Neural cell (in vitro differentiated cells): ENCODE results near the gene CREM. TPM values are rescaled to one million over a fixed set of nuclear protein-coding genes. Genes with fewer than 3 reads are reported as not detected.

Source experiments
- H2AFZ ChIP-seq: fragments of 200-600, 300-800 bp; sonication (generic), shearing (Covaris generic); 2 replicates; pipeline ENCODE4 v1.6.0; 2014; ENCODE audit warnings: low read depth, mild to moderate bottlenecking, antibody characterized with exemption, low read length, moderate library complexity
- H3F3A ChIP-seq: fragments of 200-600 bp; shearing (Covaris generic); 2 replicates; pipeline ENCODE4 v1.6.1; 2016; ENCODE audit warnings: mild to moderate bottlenecking, moderate library complexity, mixed read lengths, antibody characterized with exemption, low read length; ENCODE audit not compliant: insufficient read depth, poor library complexity, severe bottlenecking
- H3K27ac ChIP-seq: fragments of 200-600, 300-800 bp; sonication (generic), shearing (Covaris generic); 2 replicates; pipeline ENCODE4 v1.5.1; 2014; ENCODE audit warnings: mild to moderate bottlenecking, low read length, moderate library complexity
- H3K27me3 ChIP-seq: fragments of 300-800, 200-600 bp; sonication (generic), shearing (Covaris generic); 2 replicates; pipeline ENCODE4 v1.6.0; 2014; ENCODE audit warnings: mild to moderate bottlenecking, low read depth, low read length, moderate library complexity; ENCODE audit not compliant: insufficient read depth
- H3K36me3 ChIP-seq: fragments of 300-800, 200-600 bp; sonication (generic), shearing (Covaris generic); 2 replicates; pipeline ENCODE4 v1.5.1; 2014; ENCODE audit warnings: mild to moderate bottlenecking, antibody characterized with exemption, low read length, moderate library complexity; ENCODE audit not compliant: insufficient read depth
- H3K4me2 ChIP-seq: fragments of 300-800, 200-600 bp; sonication (generic), shearing (Covaris generic); 2 replicates; pipeline ENCODE4 v1.6.0; 2014; ENCODE audit warnings: mild to moderate bottlenecking, low read length
- H3K4me3 ChIP-seq: fragments of 300-800, 200-600 bp; sonication (generic), shearing (Covaris generic); 2 replicates; pipeline ENCODE4 v1.5.1; 2014; ENCODE audit warnings: mild to moderate bottlenecking, low read length, moderate library complexity
- H3K79me2 ChIP-seq: fragments of 200-600 bp; shearing (Covaris generic); replicated peaks from 2 replicates; pipeline ENCODE4 v1.6.0; 2014; ENCODE audit warnings: mild to moderate bottlenecking, low read length, moderate library complexity; ENCODE audit not compliant: insufficient read depth
- H3K9ac ChIP-seq: fragments of 300-800, 200-600 bp; sonication (generic), shearing (Covaris generic); 2 replicates; pipeline ENCODE4 v1.6.1; 2016; ENCODE audit warnings: mild to moderate bottlenecking, low read length, mixed read lengths
- H3K9me2 ChIP-seq: fragments of 200-600 bp; shearing (Covaris generic); 2 replicates; pipeline ENCODE4 v1.6.1; 2016; ENCODE audit warnings: mild to moderate bottlenecking, low read length, mixed read lengths; ENCODE audit not compliant: insufficient read depth
- H3K9me3 ChIP-seq: fragments of 200-600, 300-800 bp; sonication (generic), shearing (Covaris generic); 2 replicates; pipeline ENCODE4 v1.6.1; 2016; ENCODE audit warnings: mild to moderate bottlenecking, mixed run types, low read length, moderate library complexity, mixed read lengths
- H4K20me1 ChIP-seq: fragments of 200-600 bp; shearing (Covaris generic); 2 replicates; pipeline ENCODE4 v1.6.1; 2016; ENCODE audit warnings: mild to moderate bottlenecking, mixed run types; ENCODE audit not compliant: insufficient read depth
- EP300 ChIP-seq: fragments of 450-650 bp; conservative IDR thresholded peaks from 2 replicates; pipeline ENCODE4 v1.6.1; 2014; ENCODE audit warnings: antibody characterized with exemption, mild to moderate bottlenecking, moderate library complexity; ENCODE audit not compliant: poor library complexity, severe bottlenecking
- EZH2 ChIP-seq: fragments of 200-600, 300-800 bp; shearing (Covaris generic), sonication (generic); IDR thresholded peaks from 2 replicates; pipeline ENCODE4 v1.6.1; 2014; ENCODE audit warnings: antibody characterized with exemption, low read length, borderline replicate concordance, mild to moderate bottlenecking; ENCODE audit not compliant: insufficient read depth, poor library complexity, severe bottlenecking
- MXI1 ChIP-seq: fragments of 450-650 bp; conservative IDR thresholded peaks from 2 replicates; pipeline ENCODE4 v1.6.1; 2014; ENCODE audit warnings: antibody characterized with exemption, mild to moderate bottlenecking; ENCODE audit not compliant: poor library complexity, severe bottlenecking
- POLR2AphosphoS5 ChIP-seq: IDR thresholded peaks from 2 replicates; pipeline ENCODE4 v1.6.1; 2012
- RAD21 ChIP-seq: fragments of 450-650 bp; conservative IDR thresholded peaks from 2 replicates; pipeline ENCODE4 v1.6.1; 2014; ENCODE audit warnings: antibody characterized with exemption, mild to moderate bottlenecking, moderate library complexity
- SMC3 ChIP-seq: fragments of 450-650 bp; conservative IDR thresholded peaks from 2 replicates; pipeline ENCODE4 v1.6.1; 2014; ENCODE audit warnings: antibody characterized with exemption, mild to moderate bottlenecking, moderate library complexity; ENCODE audit not compliant: poor library complexity
- TAF1 ChIP-seq: IDR thresholded peaks from 2 replicates; pipeline ENCODE4 v1.6.1; 2012; ENCODE audit warnings: low read depth
- polyA plus RNA-seq: library from polyadenylated mRNA; depleted of rRNA; stranded (reverse); fragments of >200 nt; gene quantifications from 2 replicates; pipeline ENCODE4 v1.2.3, GENCODE V29; 2014
- TF ChIP-seq, protein P1 (sequence below): IDR thresholded peaks from 2 replicates; pipeline ENCODE4 v1.6.1; 2012; ENCODE audit warnings: borderline replicate concordance
- TF ChIP-seq, protein P2 (sequence below): fragments of 450-650 bp; IDR thresholded peaks from 2 replicates; pipeline ENCODE4 v1.5.1; 2014; ENCODE audit warnings: antibody characterized with exemption, mild to moderate bottlenecking, moderate library complexity; ENCODE audit not compliant: poor library complexity, severe bottlenecking

The CREM gene
- polyA plus RNA-seq, 1 donor from 2014 or later, result 67.3 TPM

DNA sequence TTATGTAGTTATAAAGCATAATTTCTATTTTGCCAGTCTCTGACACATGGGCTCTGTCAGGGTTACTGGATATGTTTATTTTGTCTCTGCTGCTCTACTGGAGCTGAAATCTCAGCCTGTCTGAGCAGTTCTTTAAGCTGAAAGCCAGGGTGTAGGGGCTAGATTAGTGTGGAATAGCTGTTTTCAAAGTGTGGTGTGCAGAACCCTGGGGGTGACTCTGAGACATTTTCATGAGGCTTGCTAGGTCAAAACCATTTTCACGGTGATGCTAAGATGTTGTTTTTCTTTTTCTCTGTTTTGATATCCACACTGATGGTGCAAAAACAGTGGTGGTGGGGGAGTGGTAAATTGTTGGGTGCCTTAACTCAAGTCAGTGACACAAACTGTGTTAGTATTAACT lies 45.5 kb downstream of the CREM start:
- Histone ChIP-seq H3K9me2 (no peaks in the 10 kb centered on the region), H3K27me3 (no peaks in the 10 kb centered on the region), H3K9ac (no peak overlapping the region), H3K79me2 (no peaks in the 10 kb centered on the region), H4K20me1 (no peaks in the 10 kb centered on the region), H3K4me2 (no peak overlapping the region), H3K4me3 (no peak overlapping the region), H2AFZ (no peak overlapping the region), H3K27ac (no peak overlapping the region), H3F3A (no peaks in the 10 kb centered on the region), H3K9me3 (no peaks in the 10 kb centered on the region), H3K36me3 (no peaks in the 10 kb centered on the region)
- TF ChIP-seq TAF1 (no peak), SMC3 (no peak), EZH2 (no peak), RAD21 (no peak), MXI1 (no peak), EP300 (no peak), POLR2AphosphoS5 (no peak)
- TF ChIP-seq, protein P1, sequence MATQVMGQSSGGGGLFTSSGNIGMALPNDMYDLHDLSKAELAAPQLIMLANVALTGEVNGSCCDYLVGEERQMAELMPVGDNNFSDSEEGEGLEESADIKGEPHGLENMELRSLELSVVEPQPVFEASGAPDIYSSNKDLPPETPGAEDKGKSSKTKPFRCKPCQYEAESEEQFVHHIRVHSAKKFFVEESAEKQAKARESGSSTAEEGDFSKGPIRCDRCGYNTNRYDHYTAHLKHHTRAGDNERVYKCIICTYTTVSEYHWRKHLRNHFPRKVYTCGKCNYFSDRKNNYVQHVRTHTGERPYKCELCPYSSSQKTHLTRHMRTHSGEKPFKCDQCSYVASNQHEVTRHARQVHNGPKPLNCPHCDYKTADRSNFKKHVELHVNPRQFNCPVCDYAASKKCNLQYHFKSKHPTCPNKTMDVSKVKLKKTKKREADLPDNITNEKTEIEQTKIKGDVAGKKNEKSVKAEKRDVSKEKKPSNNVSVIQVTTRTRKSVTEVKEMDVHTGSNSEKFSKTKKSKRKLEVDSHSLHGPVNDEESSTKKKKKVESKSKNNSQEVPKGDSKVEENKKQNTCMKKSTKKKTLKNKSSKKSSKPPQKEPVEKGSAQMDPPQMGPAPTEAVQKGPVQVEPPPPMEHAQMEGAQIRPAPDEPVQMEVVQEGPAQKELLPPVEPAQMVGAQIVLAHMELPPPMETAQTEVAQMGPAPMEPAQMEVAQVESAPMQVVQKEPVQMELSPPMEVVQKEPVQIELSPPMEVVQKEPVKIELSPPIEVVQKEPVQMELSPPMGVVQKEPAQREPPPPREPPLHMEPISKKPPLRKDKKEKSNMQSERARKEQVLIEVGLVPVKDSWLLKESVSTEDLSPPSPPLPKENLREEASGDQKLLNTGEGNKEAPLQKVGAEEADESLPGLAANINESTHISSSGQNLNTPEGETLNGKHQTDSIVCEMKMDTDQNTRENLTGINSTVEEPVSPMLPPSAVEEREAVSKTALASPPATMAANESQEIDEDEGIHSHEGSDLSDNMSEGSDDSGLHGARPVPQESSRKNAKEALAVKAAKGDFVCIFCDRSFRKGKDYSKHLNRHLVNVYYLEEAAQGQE, result no peak
- TF ChIP-seq, protein P2, sequence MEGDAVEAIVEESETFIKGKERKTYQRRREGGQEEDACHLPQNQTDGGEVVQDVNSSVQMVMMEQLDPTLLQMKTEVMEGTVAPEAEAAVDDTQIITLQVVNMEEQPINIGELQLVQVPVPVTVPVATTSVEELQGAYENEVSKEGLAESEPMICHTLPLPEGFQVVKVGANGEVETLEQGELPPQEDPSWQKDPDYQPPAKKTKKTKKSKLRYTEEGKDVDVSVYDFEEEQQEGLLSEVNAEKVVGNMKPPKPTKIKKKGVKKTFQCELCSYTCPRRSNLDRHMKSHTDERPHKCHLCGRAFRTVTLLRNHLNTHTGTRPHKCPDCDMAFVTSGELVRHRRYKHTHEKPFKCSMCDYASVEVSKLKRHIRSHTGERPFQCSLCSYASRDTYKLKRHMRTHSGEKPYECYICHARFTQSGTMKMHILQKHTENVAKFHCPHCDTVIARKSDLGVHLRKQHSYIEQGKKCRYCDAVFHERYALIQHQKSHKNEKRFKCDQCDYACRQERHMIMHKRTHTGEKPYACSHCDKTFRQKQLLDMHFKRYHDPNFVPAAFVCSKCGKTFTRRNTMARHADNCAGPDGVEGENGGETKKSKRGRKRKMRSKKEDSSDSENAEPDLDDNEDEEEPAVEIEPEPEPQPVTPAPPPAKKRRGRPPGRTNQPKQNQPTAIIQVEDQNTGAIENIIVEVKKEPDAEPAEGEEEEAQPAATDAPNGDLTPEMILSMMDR, result no peak

DNA sequence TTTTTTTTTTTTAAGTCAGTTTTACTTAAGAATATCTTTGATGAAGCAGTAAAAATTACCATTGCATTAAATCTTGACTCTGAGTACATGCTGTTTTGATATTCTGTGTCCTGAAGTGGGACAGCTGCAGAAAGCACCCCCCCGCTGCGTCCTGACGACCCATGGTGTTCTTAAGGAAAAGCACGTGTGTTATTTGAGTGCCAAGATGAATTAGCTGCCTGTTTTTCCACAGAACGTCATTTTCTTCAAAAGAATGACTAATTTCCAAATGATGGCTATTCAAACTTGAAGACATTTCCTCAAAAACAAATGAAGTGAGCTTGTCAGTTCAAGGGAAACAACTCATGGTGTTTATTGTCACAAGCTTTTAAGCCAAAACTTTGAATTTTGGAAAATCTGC lies 45.9 kb downstream of the CREM start:
- no peak for TF ChIP-seq EZH2
- TF ChIP-seq, protein P1, result no peak
- no peak for TF ChIP-seq TAF1
- TF ChIP-seq SMC3, result no peak
- TF ChIP-seq MXI1, result no peak
- TF ChIP-seq, protein P2, result no peak
- no peak for TF ChIP-seq EP300
- TF ChIP-seq POLR2AphosphoS5, result no peak
- no peak for TF ChIP-seq RAD21
- Histone ChIP-seq H3K9ac (no peak overlapping the region), H3F3A (no peaks in the 10 kb centered on the region), H4K20me1 (no peaks in the 10 kb centered on the region), H3K27ac (no peak overlapping the region), H3K9me2 (no peaks in the 10 kb centered on the region), H3K4me2 (no peak overlapping the region), H3K4me3 (no peak overlapping the region), H3K27me3 (no peaks in the 10 kb centered on the region), H3K36me3 (no peaks in the 10 kb centered on the region), H3K9me3 (no peaks in the 10 kb centered on the region), H3K79me2 (no peaks in the 10 kb centered on the region), H2AFZ (no peak overlapping the region)
